ENCODE data around the gene DISC1. TPM values are rescaled to one million over a fixed set of nuclear protein-coding genes. Genes with fewer than 3 reads are reported as not detected.

Gene DISC1
- polyA plus RNA-seq, 1 of the 3 experiments (the other 2 are of a cell fraction): 1.7 TPM

DNA sequence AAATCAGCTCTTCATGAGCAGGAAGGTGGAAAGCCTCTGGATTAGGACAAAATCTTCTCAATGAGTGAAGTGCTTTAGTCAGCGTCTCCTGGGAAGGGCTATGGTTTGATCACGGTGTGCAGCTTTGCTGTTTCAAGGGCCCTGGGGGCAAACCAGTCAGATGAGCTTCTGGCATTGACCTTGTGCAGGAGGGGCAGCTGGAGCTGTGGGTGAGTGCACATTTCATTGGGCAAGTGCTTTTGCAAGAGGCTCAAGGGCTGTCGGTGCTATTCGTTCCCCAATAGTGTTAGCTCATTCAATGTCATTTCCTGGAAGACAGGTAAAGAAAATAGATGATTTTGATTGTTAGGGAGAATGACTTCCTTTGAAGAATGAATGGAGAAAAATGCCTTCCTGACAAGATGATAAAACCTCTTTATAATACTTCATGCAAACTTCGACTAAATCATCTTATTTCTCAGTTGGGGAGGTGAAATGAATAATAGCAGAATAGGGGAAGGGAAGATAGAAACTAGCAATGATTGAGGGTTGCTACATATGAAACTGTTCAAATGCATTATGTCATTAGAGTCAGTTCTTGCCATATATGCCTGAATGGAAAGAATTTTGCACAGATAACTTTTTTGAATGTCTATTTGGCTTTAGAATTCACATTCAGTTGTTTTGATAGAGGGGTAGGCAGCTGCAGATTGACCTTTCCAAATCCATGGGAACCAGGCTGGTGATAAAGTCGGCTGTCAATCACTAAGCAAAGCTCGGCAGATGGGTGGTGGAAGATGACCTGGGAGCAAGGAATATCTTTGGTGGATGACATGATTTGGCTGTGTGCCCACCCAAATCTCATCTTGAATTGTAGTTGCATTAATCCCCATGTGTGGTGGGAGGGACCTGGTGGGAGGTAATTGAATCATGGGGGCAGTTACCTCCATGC lies 12.9 kb upstream of the DISC1 start (continued):
- TF ChIP-seq, protein P1, sequence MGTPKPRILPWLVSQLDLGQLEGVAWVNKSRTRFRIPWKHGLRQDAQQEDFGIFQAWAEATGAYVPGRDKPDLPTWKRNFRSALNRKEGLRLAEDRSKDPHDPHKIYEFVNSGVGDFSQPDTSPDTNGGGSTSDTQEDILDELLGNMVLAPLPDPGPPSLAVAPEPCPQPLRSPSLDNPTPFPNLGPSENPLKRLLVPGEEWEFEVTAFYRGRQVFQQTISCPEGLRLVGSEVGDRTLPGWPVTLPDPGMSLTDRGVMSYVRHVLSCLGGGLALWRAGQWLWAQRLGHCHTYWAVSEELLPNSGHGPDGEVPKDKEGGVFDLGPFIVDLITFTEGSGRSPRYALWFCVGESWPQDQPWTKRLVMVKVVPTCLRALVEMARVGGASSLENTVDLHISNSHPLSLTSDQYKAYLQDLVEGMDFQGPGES (IDR thresholded peaks at IDR 0.05; ENCODE audit: low read depth, low read length): no peak
- TF ChIP-seq JUND (IDR thresholded peaks at IDR 0.05) (no peak), MXI1 (IDR thresholded peaks at IDR 0.05; ENCODE audit: low read depth, low read length) (no peak), TCF12 (IDR thresholded peaks at IDR 0.05) (no peak), RCOR1 (IDR thresholded peaks at IDR 0.05; ENCODE audit: low read length) (no peak), CHD2 (IDR thresholded peaks at IDR 0.05; ENCODE audit: low read length, partially characterized antibody) (no peak)
- TF ChIP-seq, protein P2, sequence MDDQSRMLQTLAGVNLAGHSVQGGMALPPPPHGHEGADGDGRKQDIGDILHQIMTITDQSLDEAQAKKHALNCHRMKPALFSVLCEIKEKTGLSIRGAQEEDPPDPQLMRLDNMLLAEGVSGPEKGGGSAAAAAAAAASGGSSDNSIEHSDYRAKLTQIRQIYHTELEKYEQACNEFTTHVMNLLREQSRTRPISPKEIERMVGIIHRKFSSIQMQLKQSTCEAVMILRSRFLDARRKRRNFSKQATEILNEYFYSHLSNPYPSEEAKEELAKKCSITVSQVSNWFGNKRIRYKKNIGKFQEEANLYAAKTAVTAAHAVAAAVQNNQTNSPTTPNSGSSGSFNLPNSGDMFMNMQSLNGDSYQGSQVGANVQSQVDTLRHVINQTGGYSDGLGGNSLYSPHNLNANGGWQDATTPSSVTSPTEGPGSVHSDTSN (IDR thresholded peaks at IDR 0.05): no peak

DNA sequence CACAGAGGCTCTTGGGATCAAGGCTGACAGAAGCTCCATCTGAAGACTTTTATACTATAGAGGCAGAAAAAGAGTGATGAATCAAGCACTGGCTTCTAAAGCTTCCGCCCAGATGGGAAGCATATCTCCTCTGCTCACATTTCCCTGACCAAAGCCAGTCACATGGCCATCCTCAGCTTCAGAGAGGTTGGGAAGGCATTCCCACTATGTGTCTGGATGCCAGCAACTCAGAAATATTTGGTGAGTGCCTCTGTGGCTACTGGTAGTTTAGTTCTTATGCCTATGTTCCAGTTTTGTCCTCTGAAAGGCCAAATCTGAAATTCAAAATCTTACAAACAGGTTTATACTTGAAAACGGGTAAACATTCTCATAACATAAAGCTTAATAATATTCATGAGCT lies 9.9 kb upstream of the DISC1 start:
- Histone ChIP-seq H3K9ac (no peak overlapping the region), H3K4me2 (no peak overlapping the region), H3K4me3 (ENCODE audit: low read depth in 2 of 2, low read length in 1 of 2) (no peak overlapping the region), H3K27me3 (ENCODE audit: insufficient read depth) (no peaks in the 10 kb centered on the region), H3F3A (replicated peaks; ENCODE audit: insufficient read depth) (no peaks in the 10 kb centered on the region), H3K9me2 (no peaks in the 10 kb centered on the region), H3K27ac (ENCODE audit: low read depth in 2 of 2, low read length in 1 of 2) (no peak overlapping the region), H2AFZ (ENCODE audit: low read depth) (no peak overlapping the region), H4K20me1 (ENCODE audit: insufficient read depth) (no peaks in the 10 kb centered on the region), H3K9me3 (no peaks in the 10 kb centered on the region), H3K36me3 (replicated peaks in 1 of 2; ENCODE audit: control insufficient read depth in 1 of 2, insufficient read depth in 2 of 2, low read length in 1 of 2) (no peaks in the 10 kb centered on the region), H3K79me2 (ENCODE audit: insufficient read depth) (no peaks in the 10 kb centered on the region), H3K4me1 (ENCODE audit: control insufficient read depth in 1 of 2, insufficient read depth in 2 of 2, low read depth in 1 of 2, low read length in 1 of 2) (no peaks in the 10 kb centered on the region)
- 94% methylated on average over 2 of the region's 2 CpGs for WGBS (ENCODE audit: low lambda C conversion rate)
- no peak for DNase-seq
- POLR2A ChIA-PET: no interaction called here
- CTCF ChIA-PET: interaction anchor here (1.5 to 1.7 kb wide), 2 partner anchors 13 to 26 kb away, joined by 3 to 5 read pairs; no protein-coding TSS in a partner anchor
- no peak for TF ChIP-seq YY1 (IDR thresholded peaks at IDR 0.05; ENCODE audit: low read depth)
- TF ChIP-seq, protein P3, sequence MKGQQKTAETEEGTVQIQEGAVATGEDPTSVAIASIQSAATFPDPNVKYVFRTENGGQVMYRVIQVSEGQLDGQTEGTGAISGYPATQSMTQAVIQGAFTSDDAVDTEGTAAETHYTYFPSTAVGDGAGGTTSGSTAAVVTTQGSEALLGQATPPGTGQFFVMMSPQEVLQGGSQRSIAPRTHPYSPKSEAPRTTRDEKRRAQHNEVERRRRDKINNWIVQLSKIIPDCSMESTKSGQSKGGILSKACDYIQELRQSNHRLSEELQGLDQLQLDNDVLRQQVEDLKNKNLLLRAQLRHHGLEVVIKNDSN (IDR thresholded peaks at IDR 0.05; ENCODE audit: borderline replicate concordance, low read depth): no peak
- no peak for TF ChIP-seq SIN3A (IDR thresholded peaks at IDR 0.05; ENCODE audit: borderline replicate concordance, low read depth, low read length)
- no peak for TF ChIP-seq TAF1 (IDR thresholded peaks at IDR 0.05; ENCODE audit: borderline replicate concordance, low read depth, low read length)
- TF ChIP-seq NRF1 (IDR thresholded peaks at IDR 0.05; ENCODE audit: low read depth, low read length): no peak

Data from SK-N-SH (cell line).